IMR-90 (cell line): ENCODE measurements around the gene HTRA2. TPM values are rescaled to one million over a fixed set of nuclear protein-coding genes. Genes with fewer than 3 reads are reported as not detected.

ENCODE experiments used
- ATAC-seq: fragments of 200-7000 bp; cut with Tn5 transposase; 2 replicates; pipeline ENCODE4 v1.9.1; 2020; ENCODE audit warnings: low read depth, mild to moderate bottlenecking, moderate library complexity
- BruUV-seq: library from RNA; stranded (reverse); fragments of 400-500 nt; replicated peaks from 2 replicates; lab custom pipeline; 2021; lab: Mats Ljungman, UMichigan
- CTCF ChIA-PET: fragments of 300-600 bp; formaldehyde crosslinking; extraction: SDS; loops from one replicate; lab custom pipeline; 2021; ENCODE audit warnings: antibody characterized with exemption; lab: Yijun Ruan, JAX
- POLR2A ChIA-PET: fragments of 300-600 bp; sonication (Branson Sonifier 250); formaldehyde crosslinking; loops from one replicate; lab custom pipeline; 2022; ENCODE audit warnings: antibody characterized with exemption; ENCODE audit not compliant: unreplicated experiment; lab: Charles Lee
- DNase-seq: peaks from one replicate; pipeline ENCODE4 v3.0.0; 2013
- H2AFZ ChIP-seq: replicated peaks from 2 replicates; pipeline ENCODE3; 2013; ENCODE audit warnings: low read length, mild to moderate bottlenecking; ENCODE audit not compliant: poor library complexity
- H2AK5ac ChIP-seq: 2 replicates; pipeline ENCODE4 v1.6.1; 2013; ENCODE audit warnings: low read depth, low read length, inconsistent platforms
- H2AK9ac ChIP-seq: replicated peaks from 2 replicates; pipeline ENCODE3; 2013; ENCODE audit warnings: mild to moderate bottlenecking, low read depth, low read length, moderate library complexity; ENCODE audit not compliant: poor library complexity
- H2BK120ac ChIP-seq: 2 replicates; pipeline ENCODE4 v1.6.1; 2013; ENCODE audit warnings: low read depth, low read length, inconsistent platforms
- H2BK15ac ChIP-seq: 3 replicates; pipeline ENCODE4 v1.6.1; 2013; ENCODE audit warnings: low read depth, low read length, inconsistent platforms
- H2BK20ac ChIP-seq: 2 replicates; pipeline ENCODE4 v1.6.1; 2013; ENCODE audit warnings: low read depth, mild to moderate bottlenecking, inconsistent platforms, low read length, moderate library complexity
- H2BK5ac ChIP-seq: 2 replicates; pipeline ENCODE4 v1.6.1; 2013; ENCODE audit warnings: mild to moderate bottlenecking, low read depth, low read length, inconsistent platforms; ENCODE audit not compliant: poor library complexity, severe bottlenecking
- H3K14ac ChIP-seq: replicated peaks from 2 replicates; pipeline ENCODE4 v1.6.1; 2013; ENCODE audit warnings: low read depth, low read length, inconsistent platforms
- H3K18ac ChIP-seq: 2 replicates; pipeline ENCODE4 v1.6.1; 2013; ENCODE audit warnings: low read depth, low read length, control low read depth
- H3K23ac ChIP-seq: 2 replicates; pipeline ENCODE4 v1.6.1; 2013; ENCODE audit warnings: low read depth, low read length, inconsistent platforms
- H3K27ac ChIP-seq: 2 replicates; pipeline ENCODE4 v1.5.1; 2013; ENCODE audit warnings: mild to moderate bottlenecking, control low read depth, low read length; ENCODE audit not compliant: insufficient read depth
- H3K27me3 ChIP-seq: 2 replicates; pipeline ENCODE4 v1.6.1; 2013; ENCODE audit warnings: low read length; ENCODE audit not compliant: control insufficient read depth, insufficient read depth
- H3K36me3 ChIP-seq: 2 replicates; pipeline ENCODE4 v1.6.1; 2013; ENCODE audit warnings: low read length, mixed read lengths; ENCODE audit not compliant: control insufficient read depth, insufficient read depth
- H3K4ac ChIP-seq: 2 replicates; pipeline ENCODE4 v1.6.1; 2013; ENCODE audit warnings: low read depth, low read length, inconsistent platforms
- H3K4me1 ChIP-seq: 2 replicates; pipeline ENCODE4 v1.6.1; 2013; ENCODE audit warnings: low read length, mixed read lengths; ENCODE audit not compliant: control insufficient read depth, insufficient read depth
- H3K4me2 ChIP-seq: 2 replicates; pipeline ENCODE4 v1.6.1; 2013; ENCODE audit warnings: low read depth, mild to moderate bottlenecking, control low read depth, low read length, moderate library complexity
- H3K4me3 ChIP-seq: 2 replicates; pipeline ENCODE4 v1.5.1; 2013; ENCODE audit warnings: low read depth, mild to moderate bottlenecking, control low read depth, low read length, moderate library complexity; ENCODE audit not compliant: insufficient read depth
- H3K56ac ChIP-seq: 2 replicates; pipeline ENCODE4 v1.6.1; 2013; ENCODE audit warnings: low read length, inconsistent platforms; ENCODE audit not compliant: insufficient read depth; ENCODE audit errors: extremely low read depth
- H3K79me1 ChIP-seq, 2 experiments: 2 replicates each; pipeline ENCODE4 v1.6.1; 2013; ENCODE audit warnings: low read length in 2 of 2, inconsistent platforms in 1 of 2, low read depth in 1 of 2
- H3K9ac ChIP-seq: 2 replicates; pipeline ENCODE4 v1.6.1; 2013; ENCODE audit warnings: low read depth, low read length, control low read depth
- H3K9me1 ChIP-seq: 2 replicates; pipeline ENCODE4 v1.6.1; 2013; ENCODE audit warnings: low read length, inconsistent platforms; ENCODE audit not compliant: insufficient read depth
- H3K9me3 ChIP-seq: 2 replicates; pipeline ENCODE4 v1.6.1; 2013; ENCODE audit warnings: low read length; ENCODE audit not compliant: control insufficient read depth, insufficient read depth
- H4K20me1 ChIP-seq: 2 replicates; pipeline ENCODE4 v1.6.1; 2013; ENCODE audit warnings: low read length, inconsistent platforms; ENCODE audit not compliant: insufficient read depth
- H4K5ac ChIP-seq: 2 replicates; pipeline ENCODE4 v1.6.1; 2013; ENCODE audit warnings: mild to moderate bottlenecking, low read depth, low read length, control low read depth
- H4K8ac ChIP-seq, 2 experiments: 2 replicates each; pipeline ENCODE4 v1.6.1; 2013; ENCODE audit warnings: low read depth in 2 of 2, low read length in 2 of 2, control low read depth in 1 of 2, inconsistent platforms in 1 of 2
- H4K91ac ChIP-seq: 2 replicates; pipeline ENCODE4 v1.6.1; 2013; ENCODE audit warnings: low read depth, low read length, inconsistent platforms; ENCODE audit not compliant: insufficient read depth
- BHLHE40 ChIP-seq: fragments of 150-350 bp; IDR thresholded peaks from 2 replicates; pipeline ENCODE4 v1.6.1; 2016; ENCODE audit warnings: mild to moderate bottlenecking, low read depth, low read length
- CEBPB ChIP-seq: IDR thresholded peaks from 2 replicates; pipeline ENCODE4 v1.6.1; 2012; ENCODE audit warnings: low read depth, low read length, improper control_type of control experiment
- CHD1 ChIP-seq: IDR thresholded peaks from 2 replicates; pipeline ENCODE4 v1.6.1; 2012; ENCODE audit warnings: low read depth, low read length, improper control_type of control experiment
- FOS ChIP-seq: fragments of 150-350 bp; IDR thresholded peaks from 2 replicates; pipeline ENCODE4 v1.6.1; 2016; ENCODE audit warnings: low read depth, low read length
- MAFK ChIP-seq: IDR thresholded peaks from 2 replicates; pipeline ENCODE4 v1.6.1; 2012; ENCODE audit warnings: low read depth, low read length, improper control_type of control experiment
- MAZ ChIP-seq: IDR thresholded peaks from 2 replicates; pipeline ENCODE4 v1.6.1; 2012; ENCODE audit warnings: low read depth, mild to moderate bottlenecking, low read length, improper control_type of control experiment, moderate library complexity, borderline replicate concordance
- MXI1 ChIP-seq: IDR thresholded peaks from 2 replicates; pipeline ENCODE4 v1.6.1; 2012; ENCODE audit warnings: low read depth, mild to moderate bottlenecking, low read length, moderate library complexity, borderline replicate concordance
- NFE2L2 ChIP-seq: fragments of 150-350 bp; IDR thresholded peaks from 2 replicates; pipeline ENCODE4 v1.6.1; 2016; ENCODE audit warnings: low read depth, mild to moderate bottlenecking, low read length
- POLR2A ChIP-seq: IDR thresholded peaks from 2 replicates; pipeline ENCODE4 v1.6.1; 2012; ENCODE audit warnings: mild to moderate bottlenecking, low read depth, low read length
- RAD21 ChIP-seq: IDR thresholded peaks from 2 replicates; pipeline ENCODE4 v1.6.1; 2012; ENCODE audit warnings: low read length, improper control_type of control experiment
- RCOR1 ChIP-seq: IDR thresholded peaks from 2 replicates; pipeline ENCODE4 v1.6.1; 2012; ENCODE audit warnings: mild to moderate bottlenecking, low read length, improper control_type of control experiment; ENCODE audit not compliant: insufficient replicate concordance
- RFX5 ChIP-seq: IDR thresholded peaks from 2 replicates; pipeline ENCODE4 v1.8.0; 2012; ENCODE audit warnings: low read depth, mild to moderate bottlenecking, low read length, moderate library complexity
- SMC3 ChIP-seq: fragments of 150-350 bp; IDR thresholded peaks from 2 replicates; pipeline ENCODE4 v1.6.1; 2016; ENCODE audit warnings: low read depth, mild to moderate bottlenecking, antibody characterized with exemption, low read length, moderate library complexity
- WGBS, 2 experiments: methylation state at CpG; one replicate each; pipeline versions ENCODE4 v1.1.5 to v1.1.7; 2013; ENCODE audit warnings: missing lambda C conversion rate in 2 of 2; ENCODE audit not compliant: insufficient read length in 1 of 2; ENCODE audit errors: extremely low coverage in 2 of 2; 5-methylcytosine and 5-hydroxymethylcytosine counted together
- dilution Hi-C: fragments of 300-500 bp; cut with HindIII; formaldehyde crosslinking; loops from one replicate; pipeline ENCODE4 v1.14.3; 2018; ENCODE audit warnings: low sequenced_read_pairs; ENCODE audit not compliant: unreplicated experiment
- in situ Hi-C: fragments of 300-500 bp; cut with MboI; formaldehyde crosslinking; loops from 3 replicates; pipeline ENCODE4 v1.14.3; 2019; ENCODE audit warnings: low sequenced_read_pairs, inconsistent platforms, mixed read lengths
- intact Hi-C: fragments of 100-400 bp; cut with micrococcal nuclease; formaldehyde crosslinking; loops from 2 replicates; pipeline ENCODE4 v1.10.0; 2022
- polyA plus RNA-seq, 3 experiments: library from polyadenylated mRNA; depleted of rRNA; stranded (reverse); fragments of >200 nt; gene quantifications; 2 replicates each; pipeline ENCODE4 v1.2.3, GENCODE V29; 2012; ENCODE audit warnings: low replicate concordance in 1 of 3
- total RNA-seq: library from RNA; depleted of rRNA; stranded (reverse); fragments of >200 nt; gene quantifications from 2 replicates; pipeline ENCODE4 v1.2.3, GENCODE V29; 2012
- TF ChIP-seq, protein P1 (sequence below): fragments of 150-350 bp; IDR thresholded peaks from 2 replicates; pipeline ENCODE4 v1.6.1; 2017; ENCODE audit warnings: mild to moderate bottlenecking, antibody characterized with exemption, low read length, low read depth
- TF ChIP-seq, protein P2 (sequence below): conservative IDR thresholded peaks from 2 replicates; pipeline ENCODE4 v1.5.1; 2012; ENCODE audit warnings: mild to moderate bottlenecking, low read depth, low read length, improper control_type of control experiment
- TF ChIP-seq, protein P3 (sequence below): fragments of 150-350 bp; IDR thresholded peaks from 2 replicates; pipeline ENCODE4 v1.6.1; 2016; ENCODE audit warnings: low read depth, mild to moderate bottlenecking, low read length, moderate library complexity, borderline replicate concordance

The HTRA2 gene
- total and polyA plus RNA-seq, 2 of the 4 experiments (the other 2 are of a cell fraction), result 23.6 to 28.1 TPM

DNA sequence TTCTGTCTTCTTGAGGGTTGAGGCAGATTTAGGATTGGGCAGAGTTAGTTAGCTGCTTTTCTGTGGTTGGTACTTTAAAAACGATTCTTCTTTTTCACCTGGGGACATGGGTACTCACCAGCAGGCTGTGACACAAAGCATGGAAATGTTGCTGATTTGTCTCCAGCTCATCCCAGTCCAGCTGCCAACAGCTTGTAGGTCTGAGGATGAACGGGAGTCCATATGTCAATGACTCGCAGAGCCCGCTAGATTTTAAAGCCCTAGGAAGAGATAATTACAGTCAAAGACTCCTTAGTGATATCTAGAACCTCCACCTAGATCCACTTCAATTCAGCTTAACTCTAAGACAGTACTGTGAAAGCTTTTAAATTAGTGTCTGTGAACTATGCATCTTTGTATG lies 45.6 kb downstream of the HTRA2 start:
- WGBS, 2 experiments, result no CpG with 5 or more reads among the region's 4 CpGs
- intact Hi-C loops (loop anchor here (5.0 kb wide), 1 partner anchor 323 kb away; no protein-coding TSS in a partner anchor), dilution Hi-C loops (no loop called here), in situ Hi-C loops (loop anchor here (5.0 kb wide), 1 partner anchor 93 kb away; the partner anchor contains the start of genes CCDC142 and TTC31)
- peak overlapping the region; percentile 68 for H2BK20ac ChIP-seq
- no peak for TF ChIP-seq MXI1
- TF ChIP-seq, protein P1, sequence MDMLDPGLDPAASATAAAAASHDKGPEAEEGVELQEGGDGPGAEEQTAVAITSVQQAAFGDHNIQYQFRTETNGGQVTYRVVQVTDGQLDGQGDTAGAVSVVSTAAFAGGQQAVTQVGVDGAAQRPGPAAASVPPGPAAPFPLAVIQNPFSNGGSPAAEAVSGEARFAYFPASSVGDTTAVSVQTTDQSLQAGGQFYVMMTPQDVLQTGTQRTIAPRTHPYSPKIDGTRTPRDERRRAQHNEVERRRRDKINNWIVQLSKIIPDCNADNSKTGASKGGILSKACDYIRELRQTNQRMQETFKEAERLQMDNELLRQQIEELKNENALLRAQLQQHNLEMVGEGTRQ, result no peak
- TF ChIP-seq RAD21, result no peak
- TF ChIP-seq MAFK, result no peak
- no peak for TF ChIP-seq NFE2L2
- no peak for TF ChIP-seq MAZ
- no peak for TF ChIP-seq RCOR1
- TF ChIP-seq RFX5, result no peak
- TF ChIP-seq FOS, result no peak
- TF ChIP-seq, protein P2, sequence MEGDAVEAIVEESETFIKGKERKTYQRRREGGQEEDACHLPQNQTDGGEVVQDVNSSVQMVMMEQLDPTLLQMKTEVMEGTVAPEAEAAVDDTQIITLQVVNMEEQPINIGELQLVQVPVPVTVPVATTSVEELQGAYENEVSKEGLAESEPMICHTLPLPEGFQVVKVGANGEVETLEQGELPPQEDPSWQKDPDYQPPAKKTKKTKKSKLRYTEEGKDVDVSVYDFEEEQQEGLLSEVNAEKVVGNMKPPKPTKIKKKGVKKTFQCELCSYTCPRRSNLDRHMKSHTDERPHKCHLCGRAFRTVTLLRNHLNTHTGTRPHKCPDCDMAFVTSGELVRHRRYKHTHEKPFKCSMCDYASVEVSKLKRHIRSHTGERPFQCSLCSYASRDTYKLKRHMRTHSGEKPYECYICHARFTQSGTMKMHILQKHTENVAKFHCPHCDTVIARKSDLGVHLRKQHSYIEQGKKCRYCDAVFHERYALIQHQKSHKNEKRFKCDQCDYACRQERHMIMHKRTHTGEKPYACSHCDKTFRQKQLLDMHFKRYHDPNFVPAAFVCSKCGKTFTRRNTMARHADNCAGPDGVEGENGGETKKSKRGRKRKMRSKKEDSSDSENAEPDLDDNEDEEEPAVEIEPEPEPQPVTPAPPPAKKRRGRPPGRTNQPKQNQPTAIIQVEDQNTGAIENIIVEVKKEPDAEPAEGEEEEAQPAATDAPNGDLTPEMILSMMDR, result no peak
- TF ChIP-seq POLR2A, result no peak
- TF ChIP-seq SMC3, result no peak
- no peak for TF ChIP-seq BHLHE40
- no peak for TF ChIP-seq CHD1
- TF ChIP-seq, protein P3, sequence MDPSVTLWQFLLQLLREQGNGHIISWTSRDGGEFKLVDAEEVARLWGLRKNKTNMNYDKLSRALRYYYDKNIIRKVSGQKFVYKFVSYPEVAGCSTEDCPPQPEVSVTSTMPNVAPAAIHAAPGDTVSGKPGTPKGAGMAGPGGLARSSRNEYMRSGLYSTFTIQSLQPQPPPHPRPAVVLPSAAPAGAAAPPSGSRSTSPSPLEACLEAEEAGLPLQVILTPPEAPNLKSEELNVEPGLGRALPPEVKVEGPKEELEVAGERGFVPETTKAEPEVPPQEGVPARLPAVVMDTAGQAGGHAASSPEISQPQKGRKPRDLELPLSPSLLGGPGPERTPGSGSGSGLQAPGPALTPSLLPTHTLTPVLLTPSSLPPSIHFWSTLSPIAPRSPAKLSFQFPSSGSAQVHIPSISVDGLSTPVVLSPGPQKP, result no peak
- TF ChIP-seq CEBPB, result no peak
- H3K27me3 ChIP-seq, result no peaks in the 10 kb centered on the region
- peak overlapping the region; percentile 70 for H3K4ac ChIP-seq
- peak overlapping the region; percentile 62 for H2AK5ac ChIP-seq
- H3K9me3 ChIP-seq, result no peaks in the 10 kb centered on the region
- peak overlapping the region; percentile 57 for H2BK120ac ChIP-seq
- peak overlapping the region; percentile 79 for H4K91ac ChIP-seq
- H3K56ac ChIP-seq, result no peak overlapping the region
- CTCF ChIA-PET, result no interaction called here
- no peaks in the 10 kb centered on the region for H3K36me3 ChIP-seq
- peaks cover 22% of the 10 kb centered on the region; the same call in 1 of the 2 replicates for H3K9me1 ChIP-seq
- BruUV-seq, result no TSS peak
- POLR2A ChIA-PET, result no interaction called here
- H3K14ac ChIP-seq, result peak overlapping the region; percentile 33; the same call in 1 of the 2 replicates
- peaks cover 21% of the 10 kb centered on the region for H3K4me1 ChIP-seq
- H2BK15ac ChIP-seq, result peak overlapping the region; percentile 35
- no peak overlapping the region for H2AK9ac ChIP-seq
- H4K5ac ChIP-seq, result peak overlapping the region; percentile 69
- peak overlapping the region; percentile 47 to 48; a peak in 3 of 4 replicates for H4K8ac ChIP-seq
- DNase-seq (no peak), ATAC-seq (no peak)
- H2BK5ac ChIP-seq, result peak overlapping the region; percentile 83
- peak overlapping the region; percentile 62 for H3K18ac ChIP-seq
- H2AFZ ChIP-seq, result no peak overlapping the region
- 0 out of 2 replicates have a peak overlapping the region, but pooled peaks have one; percentile 18 for H3K23ac ChIP-seq
- H3K4me3 ChIP-seq, result no peak overlapping the region
- no peak overlapping the region for H3K4me2 ChIP-seq
- H3K27ac ChIP-seq, result peak overlapping the region; percentile 71
- no peaks in the 10 kb centered on the region for H3K79me1 ChIP-seq
- H3K9ac ChIP-seq, result no peak overlapping the region
- no peaks in the 10 kb centered on the region for H4K20me1 ChIP-seq
